ENCODE results near the gene SLC38A8.

Gene SLC38A8

DNA sequence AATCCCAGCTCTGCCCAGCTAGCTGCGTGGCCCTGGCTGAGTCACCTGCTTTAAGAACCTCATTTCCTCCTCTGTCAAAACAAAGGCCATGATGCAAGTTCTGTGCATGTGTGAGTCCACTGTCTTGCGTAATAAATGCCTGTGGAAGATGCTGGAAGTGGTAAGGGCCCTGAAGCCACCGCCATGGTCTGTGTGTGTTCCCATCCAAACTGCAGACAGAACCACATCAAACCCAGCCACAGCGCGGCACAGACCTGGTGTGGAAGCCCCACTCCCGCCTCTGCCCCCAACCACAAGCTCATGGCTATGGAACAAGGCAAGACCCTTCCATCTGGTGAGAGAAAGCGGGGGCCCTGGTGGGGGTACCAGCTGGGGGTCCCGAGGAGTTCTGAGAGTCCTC lies 48.5 kb downstream of the SLC38A8 start:
- peak; percentile 18 for DNase-seq

DNA sequence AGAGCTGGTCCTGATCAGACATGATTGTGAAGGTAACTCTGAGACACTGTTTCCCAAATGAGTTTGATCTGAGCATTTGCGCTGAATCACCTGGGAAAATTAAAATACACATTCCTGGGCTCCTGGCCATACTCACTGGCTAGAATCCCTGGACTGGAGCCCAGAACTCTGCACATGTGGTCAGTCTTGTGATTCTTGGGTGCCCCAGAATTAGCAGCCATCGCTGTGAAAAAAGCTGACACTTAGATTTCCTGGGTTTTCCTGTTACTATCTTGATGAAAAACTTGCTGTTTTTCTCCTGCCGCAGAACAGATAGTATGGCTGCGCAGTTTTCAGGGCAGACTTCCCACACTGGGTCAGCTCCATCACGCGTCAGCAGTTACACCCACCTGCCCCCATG lies 50.0 kb downstream of the SLC38A8 start:
- DNase-seq = no peak

- DNase-seq = no peak
Observed at GRCh38 chr16:83990492-83990891, 52.1 kb downstream of the SLC38A8 start.

- DNase-seq = no peak
Observed at GRCh38 chr16:83989300-83989699, 53.3 kb downstream of the SLC38A8 start.

DNA sequence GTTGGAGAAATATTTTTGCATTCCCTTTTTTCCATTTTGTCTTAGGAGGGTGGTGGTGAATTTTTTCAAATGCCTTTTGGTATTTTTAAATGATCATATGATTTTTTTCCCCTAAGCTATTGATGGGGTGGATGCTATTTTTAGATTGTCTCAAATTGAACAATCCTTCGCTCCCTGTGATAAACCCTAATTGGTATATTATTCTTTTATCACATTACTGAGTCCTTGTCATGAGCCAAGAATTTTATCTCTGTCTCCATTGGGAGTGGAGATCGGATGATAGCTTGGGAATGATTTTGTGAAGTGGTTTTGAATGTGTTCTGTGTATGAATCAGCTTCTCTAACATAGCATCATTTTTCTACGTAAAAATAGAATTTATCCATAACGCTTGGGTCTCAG lies 59.1 kb downstream of the SLC38A8 start:
- no peak for DNase-seq

DNA sequence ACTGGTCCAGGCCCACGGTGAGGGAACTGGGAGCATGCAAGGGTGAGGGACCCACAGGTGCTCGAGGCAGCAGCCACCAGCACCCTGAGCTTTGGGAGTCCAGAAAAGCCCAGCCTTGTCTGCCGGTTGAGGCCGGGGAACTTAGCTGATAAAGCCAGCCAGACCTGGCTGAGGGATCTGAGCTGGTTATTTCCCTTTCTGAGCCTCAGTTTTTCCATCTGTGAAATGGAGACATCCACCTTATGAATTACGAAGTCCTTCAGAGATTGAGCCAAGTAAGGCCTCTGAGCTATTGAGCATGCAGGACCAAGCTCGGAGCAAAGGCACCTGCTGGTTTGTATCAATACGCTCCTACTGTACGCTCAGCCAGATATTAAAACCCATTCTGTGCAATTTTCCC lies 60.8 kb downstream of the SLC38A8 start:
- no peak for DNase-seq

- no peak for DNase-seq
Observed at GRCh38 chr16:83980794-83981193, 61.8 kb downstream of the SLC38A8 start.

DNA sequence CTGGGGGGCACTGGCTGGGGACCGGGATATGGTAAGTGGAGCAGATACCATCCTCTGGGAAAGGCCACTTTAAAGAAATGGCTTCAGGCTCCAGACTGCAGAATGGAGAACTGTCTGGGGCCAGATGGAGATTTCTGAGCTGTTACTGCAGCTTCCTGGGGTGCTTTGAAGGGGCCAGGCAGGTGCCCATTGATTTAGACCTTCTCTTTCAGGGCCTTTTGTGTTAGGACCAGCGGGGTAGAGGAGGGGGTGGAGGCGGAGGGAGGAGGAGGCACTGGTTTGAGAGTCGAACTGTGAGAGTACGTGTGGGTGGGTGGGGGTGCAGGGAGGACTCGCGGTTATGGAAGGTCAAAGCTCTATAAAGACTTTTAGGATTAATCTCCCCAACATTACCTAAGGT lies 63.2 kb downstream of the SLC38A8 start:
- no peak for DNase-seq

DNA sequence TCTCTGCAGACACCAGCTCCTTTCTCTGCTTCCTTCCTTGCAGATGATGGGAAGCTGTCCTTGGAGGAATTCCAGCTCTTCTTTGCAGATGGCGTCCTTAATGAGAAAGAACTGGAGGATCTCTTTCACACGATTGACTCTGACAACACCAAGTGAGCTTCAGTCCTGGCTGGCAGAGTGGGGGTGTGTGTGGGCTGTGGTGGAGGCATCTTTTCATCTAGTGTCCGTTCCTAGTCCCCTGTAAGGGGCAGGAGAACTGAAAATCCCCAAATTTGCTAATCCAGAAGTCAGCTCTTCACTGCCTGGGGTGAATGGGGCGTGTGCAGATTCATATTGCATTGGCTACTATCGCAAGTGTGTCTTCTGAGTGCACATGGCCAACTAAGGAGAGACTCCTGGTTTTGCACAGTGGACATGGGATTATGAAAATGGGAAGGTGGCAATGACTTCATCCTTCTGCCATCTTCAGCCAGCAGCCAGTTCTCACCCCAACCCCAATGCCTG lies 64.1 kb downstream of the SLC38A8 start:
- no peak for DNase-seq

DNA sequence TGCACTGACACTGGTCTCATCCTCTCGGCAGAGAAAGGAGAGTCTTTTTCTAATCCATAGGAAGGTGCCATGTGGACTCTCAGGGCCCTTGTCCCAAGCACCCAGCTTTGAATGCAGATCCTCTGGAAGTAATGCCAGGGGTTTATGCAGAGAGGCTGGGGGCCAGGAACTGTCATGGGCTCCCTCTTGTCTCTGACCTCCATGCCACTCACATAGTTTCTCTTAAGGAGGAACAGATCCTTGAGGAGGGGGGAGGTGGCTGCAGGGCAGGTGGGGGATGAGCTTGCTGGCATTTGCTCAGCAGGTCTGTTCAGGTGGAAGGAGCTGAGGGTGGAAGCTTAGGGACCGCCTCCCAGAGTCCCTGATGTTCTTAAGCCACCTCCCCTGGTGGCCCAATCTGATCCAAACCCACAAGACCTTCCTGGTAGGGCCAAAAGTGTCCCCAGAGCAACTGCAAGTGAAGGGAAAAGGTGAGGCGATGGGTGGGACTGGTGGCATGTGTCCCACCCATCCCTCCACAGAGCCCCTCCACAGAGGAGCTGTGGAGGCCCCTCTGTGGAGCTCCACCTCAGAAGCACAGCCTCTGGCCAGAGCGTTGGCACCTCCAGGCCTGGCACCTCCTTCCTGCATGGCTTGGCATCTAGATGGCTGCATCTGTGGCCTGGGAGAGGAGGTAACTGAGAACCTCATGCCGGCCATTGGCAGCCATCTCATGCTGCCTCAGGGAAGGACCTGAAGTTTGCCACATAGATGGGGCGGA lies 65.4 kb downstream of the SLC38A8 start:
- DNase-seq = no peak

DNA sequence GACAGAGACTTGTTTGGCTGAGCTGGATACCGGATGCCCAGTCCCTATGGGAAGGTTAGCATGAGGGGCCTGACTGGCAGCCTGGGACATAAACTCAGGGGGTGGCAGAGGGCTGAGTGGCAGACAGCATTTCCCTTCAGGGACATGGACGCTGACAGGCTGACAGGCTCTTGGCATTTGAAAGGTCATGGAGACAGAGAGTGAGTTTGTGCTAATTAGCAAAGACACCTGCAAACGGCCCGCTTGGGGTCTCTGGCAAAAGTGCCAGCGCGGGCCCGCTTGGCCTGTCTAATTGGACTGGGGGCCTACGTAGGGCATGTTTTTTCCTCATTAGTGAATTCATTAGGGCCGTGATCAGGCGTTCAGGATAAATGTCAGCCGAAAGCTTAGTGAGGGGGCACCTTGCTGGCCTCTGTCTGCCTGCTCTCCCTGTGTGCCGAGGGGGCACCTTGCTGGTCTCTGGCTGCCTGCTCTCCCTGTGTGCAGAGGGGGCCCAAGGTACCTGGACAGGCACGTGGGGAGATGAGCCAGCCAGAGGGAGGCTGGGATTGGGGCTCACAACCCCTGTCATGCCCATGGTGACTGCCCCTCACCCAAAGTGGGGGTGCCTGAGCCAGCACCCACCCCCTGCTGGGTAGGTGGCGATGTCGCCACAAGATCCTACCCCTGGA lies 66.9 kb downstream of the SLC38A8 start:
- DNase-seq = no peak

DNA sequence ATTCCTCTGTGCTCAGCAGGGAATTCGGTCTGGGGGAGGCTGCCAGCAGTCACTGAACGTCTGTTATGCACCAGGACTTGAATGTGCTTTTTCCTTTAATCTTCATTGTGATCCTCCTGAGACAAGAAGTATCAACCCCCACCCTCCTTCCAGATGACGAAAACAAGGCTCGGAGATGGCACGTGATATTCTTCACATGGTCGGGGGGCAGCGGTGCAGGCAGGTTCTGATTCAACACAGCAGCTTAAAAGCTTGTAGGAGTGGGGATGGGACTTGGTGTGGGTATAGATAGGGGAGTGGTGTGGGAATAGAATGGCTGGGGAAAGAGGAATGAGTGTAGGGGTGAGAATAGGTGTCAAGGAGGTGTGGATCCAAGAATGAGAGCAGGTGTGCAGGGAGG lies 68.1 kb downstream of the SLC38A8 start:
- no peak for DNase-seq

DNA sequence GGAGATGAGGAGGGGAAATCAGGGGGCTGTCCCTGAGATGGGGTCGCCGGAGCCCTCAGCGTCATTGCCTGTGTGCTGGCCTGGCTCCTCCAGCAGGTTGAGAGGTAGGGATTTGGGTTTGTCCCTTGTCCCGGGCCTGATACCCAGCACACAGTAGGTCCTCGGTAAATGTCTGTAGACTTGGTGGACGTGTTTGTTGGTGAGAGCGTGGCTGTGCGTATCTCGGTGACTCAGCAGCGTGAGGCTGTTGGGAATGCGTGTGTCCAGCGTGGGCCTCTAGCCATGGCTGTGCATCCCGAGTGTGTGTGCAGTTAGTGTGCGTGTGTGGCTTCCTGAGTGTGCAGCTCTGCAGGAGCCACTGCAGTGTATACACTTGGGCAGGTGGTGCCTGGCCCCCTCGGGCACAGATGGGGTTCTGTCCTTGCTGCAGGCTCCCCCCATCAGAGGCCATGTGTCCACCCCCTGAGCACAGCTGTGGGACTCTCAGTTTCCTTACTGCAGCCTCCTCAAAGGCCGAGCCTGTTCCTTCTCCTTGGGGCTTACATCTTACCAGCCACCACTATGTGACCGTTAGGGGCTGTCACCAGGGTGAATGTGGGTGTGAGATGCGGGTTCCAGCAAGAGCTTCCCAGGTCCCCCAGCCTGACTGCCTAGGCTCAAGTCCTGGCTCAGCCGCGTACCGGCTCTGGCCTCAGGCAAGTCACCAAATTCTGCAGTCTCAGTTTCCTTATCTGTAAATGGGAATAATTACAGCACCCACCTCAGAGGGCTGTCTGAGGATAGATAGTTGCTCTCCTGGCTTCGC lies 68.8 kb downstream of the SLC38A8 start:
- DNase-seq = no peak

DNA sequence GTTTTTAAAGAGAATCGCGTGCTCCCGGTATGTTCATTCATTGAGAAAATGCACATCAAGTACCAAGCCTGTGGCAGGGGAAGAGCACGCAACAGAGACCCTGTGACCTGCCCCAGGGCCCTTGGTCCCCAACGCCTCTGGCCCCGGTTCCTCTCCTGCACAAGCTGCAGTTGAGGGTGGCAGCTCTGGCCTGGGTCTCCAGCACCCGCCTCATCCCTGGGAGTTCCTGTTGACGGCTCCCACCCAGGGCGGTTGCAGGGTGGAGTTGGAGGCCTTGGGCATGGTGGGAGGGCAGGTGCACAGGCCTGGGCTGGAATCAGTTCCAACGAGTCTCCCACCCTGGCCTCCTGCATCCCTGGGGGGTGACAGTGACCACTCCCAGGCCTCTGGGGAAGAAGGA lies 69.5 kb downstream of the SLC38A8 start:
- DNase-seq = no peak

DNA sequence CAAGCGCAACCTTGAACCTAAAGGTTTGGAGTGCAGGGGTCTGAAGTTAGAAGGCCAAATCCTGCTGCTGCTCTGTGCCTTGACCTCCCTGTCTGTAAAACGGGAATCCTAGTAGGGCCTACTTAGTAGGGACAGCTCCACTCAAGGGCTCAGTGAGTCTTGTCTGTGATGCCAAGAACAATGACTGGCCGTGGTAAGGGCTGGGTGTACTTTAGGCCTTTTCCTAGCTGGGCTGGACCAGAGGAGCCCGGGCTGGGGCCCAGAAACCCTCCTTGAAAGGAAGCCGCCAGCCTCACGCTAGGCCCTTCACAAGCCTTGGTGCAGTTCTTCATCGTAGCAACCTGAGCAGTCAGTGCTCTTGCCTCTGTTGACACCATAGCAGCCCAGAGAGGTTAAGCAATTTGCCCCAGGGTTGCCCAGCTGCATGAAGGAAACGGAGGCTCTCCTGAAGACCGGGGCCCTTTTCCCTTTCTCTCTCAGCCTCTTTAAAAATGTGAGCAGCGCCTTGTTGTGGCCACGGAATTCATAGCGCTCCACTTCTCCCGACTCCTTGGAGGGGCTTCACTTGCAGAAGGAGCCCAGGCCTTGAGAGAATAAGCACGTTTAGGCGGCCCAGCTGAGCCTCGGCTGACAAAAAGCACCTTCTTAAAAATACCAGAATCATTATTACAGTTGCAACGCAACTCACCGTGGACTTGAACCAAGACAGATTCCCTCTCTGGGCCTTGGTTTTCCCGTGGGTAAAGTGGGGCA lies 70.2 kb downstream of the SLC38A8 start:
- no peak for DNase-seq

- DNase-seq = no peak
Observed at GRCh38 chr16:83971165-83972130, 71.1 kb downstream of the SLC38A8 start.

DNA sequence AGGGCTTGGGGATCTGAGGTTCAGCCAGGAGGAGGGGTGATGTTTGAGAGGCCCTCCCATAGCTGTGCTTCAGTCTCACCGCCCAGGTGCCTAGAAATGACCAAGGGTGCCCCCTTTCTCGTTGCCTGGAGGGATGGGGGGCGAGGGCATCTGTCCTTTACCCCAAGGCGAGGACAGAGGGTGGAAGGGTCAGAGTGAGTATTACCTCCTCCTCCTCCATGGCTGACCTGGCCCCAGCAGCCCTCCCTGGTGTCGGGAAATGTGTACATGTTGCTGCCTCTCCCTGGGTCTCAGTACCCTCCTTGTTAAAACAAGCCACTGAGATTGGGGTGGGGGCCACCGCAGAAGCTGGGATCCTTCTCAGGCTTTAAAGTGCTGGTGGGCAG lies 72.2 kb downstream of the SLC38A8 start:
- no peak for DNase-seq

DNA sequence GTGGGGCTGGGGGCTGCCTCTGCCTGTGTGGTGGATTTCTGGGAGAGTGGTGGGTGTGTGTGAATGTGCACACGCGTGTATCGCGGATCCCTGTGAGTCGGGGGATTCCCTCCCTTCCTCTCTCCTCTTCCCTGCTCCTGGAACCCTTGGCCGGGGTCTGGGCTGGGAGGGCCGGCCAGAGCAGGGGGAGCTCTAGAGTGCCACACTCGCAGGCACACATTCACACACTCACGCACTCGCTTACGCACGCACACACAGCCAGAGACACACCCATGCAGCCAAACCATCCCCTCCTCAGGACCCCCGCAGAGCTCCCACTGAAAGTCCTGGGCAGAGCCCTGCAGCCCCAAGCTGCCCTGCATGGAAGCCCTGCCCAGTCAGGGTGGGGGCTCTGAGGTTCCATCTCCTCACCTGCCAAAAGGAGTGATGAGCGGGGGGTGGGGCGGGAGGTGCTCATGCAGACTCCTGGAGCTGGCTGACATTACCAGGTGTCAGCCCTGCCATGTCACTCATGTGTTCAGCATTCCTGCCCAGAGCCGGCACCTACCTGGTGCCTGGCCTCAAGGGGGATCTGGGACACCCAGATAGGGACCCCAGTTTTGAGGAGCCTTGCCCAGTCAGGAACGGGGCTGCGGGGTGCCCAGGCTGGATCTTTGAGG lies 72.7 kb downstream of the SLC38A8 start:
- no peak for DNase-seq

- DNase-seq = no peak
Observed at GRCh38 chr16:83968891-83969649, 73.5 kb downstream of the SLC38A8 start.

- DNase-seq = no peak
Observed at GRCh38 chr16:83968306-83968851, 74.2 kb downstream of the SLC38A8 start.

Data from activated CD4-positive, alpha-beta T cell treated with anti-CD3 and anti-CD28 coated beads, Interleukin-2, Interleukin-6, amounts not matched to agents 100 ng/mL and 50 ng/mL, durations not matched to agents 16 hours and 8 hours (primary cell).